GM12878 (cell line): ENCODE measurements around the gene UEVLD. TPM values are rescaled to one million over a fixed set of nuclear protein-coding genes. Genes with fewer than 3 reads are reported as not detected.

ENCODE experiments used
- ATAC-seq: fragments of 200-7000 bp; cut with Tn5 transposase; 3 replicates; pipeline ENCODE4 v1.9.1; 2020; ENCODE audit warnings: mild to moderate bottlenecking, moderate library complexity
- BruUV-seq: library from RNA; stranded (reverse); fragments of 400-500 nt; replicated peaks from 2 replicates; lab custom pipeline; 2021; lab: Mats Ljungman, UMichigan
- CTCF ChIA-PET: fragments of 300-600 bp; sonication (Branson Sonifier 250); formaldehyde crosslinking; extraction: SDS; loops from one replicate; lab custom pipeline; 2021; ENCODE audit warnings: inconsistent platforms; lab: Yijun Ruan, JAX
- POLR2A ChIA-PET: fragments of 350-600 bp; formaldehyde crosslinking; extraction: SDS; loops from one replicate; lab custom pipeline; 2021; ENCODE audit warnings: inconsistent platforms; lab: Charles Lee
- RAD21 ChIA-PET: fragments of 300-600 bp; sonication (Branson Sonifier 250); formaldehyde crosslinking; loops from one replicate; lab custom pipeline; 2023; ENCODE audit warnings: antibody characterized with exemption; ENCODE audit not compliant: unreplicated experiment; lab: Charles Lee
- SMC1A ChIA-PET: fragments of 300-600 bp; sonication (Branson Sonifier 250); formaldehyde crosslinking; loops from one replicate; lab custom pipeline; 2023; ENCODE audit not compliant: unreplicated experiment, uncharacterized antibody; lab: Charles Lee
- DNase-seq: peaks from one replicate; pipeline ENCODE4 v3.0.0-alpha.2; 2011; ENCODE audit warnings: low read depth, low spot score
- FAIRE-seq: peaks from 3 replicates; lab custom pipeline; 2011; peaks lifted over from hg19 to GRCh38; lab: Jason Lieb, UNC
- H2AFZ ChIP-seq: 2 replicates; pipeline ENCODE4 v1.6.0; 2011; ENCODE audit warnings: low read depth, low read length, control low read depth; ENCODE audit not compliant: control insufficient read depth
- H3K27ac ChIP-seq: 2 replicates; pipeline ENCODE4 v1.5.1; 2011; ENCODE audit warnings: control low read depth; ENCODE audit not compliant: control insufficient read depth, insufficient read depth
- H3K27me3 ChIP-seq, 2 experiments: replicated peaks in 1 of 2; 2 replicates each; pipeline versions ENCODE4 v1.6.0 to v1.6.1; 2011; ENCODE audit warnings: low read length in 1 of 2; ENCODE audit not compliant: control insufficient read depth in 2 of 2, insufficient read depth in 2 of 2
- H3K36me3 ChIP-seq, 2 experiments: 2 replicates each; pipeline ENCODE4 v1.5.1; 2011; ENCODE audit warnings: low read length in 1 of 2; ENCODE audit not compliant: control insufficient read depth in 2 of 2, insufficient read depth in 2 of 2
- H3K4me1 ChIP-seq: 2 replicates; pipeline ENCODE4 v1.6.1; 2011; ENCODE audit warnings: mild to moderate bottlenecking, low read length, moderate library complexity, mixed read lengths; ENCODE audit not compliant: control insufficient read depth, insufficient read depth
- H3K4me2 ChIP-seq: 2 replicates; pipeline ENCODE4 v1.6.0; 2011; ENCODE audit warnings: control low read depth; ENCODE audit not compliant: control insufficient read depth, insufficient read depth
- H3K4me3 ChIP-seq: fragments of 200-600 bp; sonication (generic); 2 replicates; pipeline ENCODE4 v1.5.1; 2016
- H3K79me2 ChIP-seq: 2 replicates; pipeline ENCODE4 v1.6.0; 2011; ENCODE audit warnings: low read length; ENCODE audit not compliant: control insufficient read depth, insufficient read depth
- H3K9ac ChIP-seq: 2 replicates; pipeline ENCODE4 v1.8.0; 2011; ENCODE audit warnings: low read length, control low read depth, mixed read lengths; ENCODE audit not compliant: control insufficient read depth, insufficient read depth
- H3K9me3 ChIP-seq: replicated peaks from 3 replicates; pipeline ENCODE4 v1.5.1; 2011; ENCODE audit warnings: mild to moderate bottlenecking, low read length; ENCODE audit not compliant: control insufficient read depth, insufficient read depth
- H4K20me1 ChIP-seq: 2 replicates; pipeline ENCODE4 v1.6.0; 2011; ENCODE audit not compliant: control insufficient read depth, insufficient read depth
- JUNB ChIP-seq: IDR thresholded peaks from 2 replicates; pipeline ENCODE4 v1.6.1; 2016; ENCODE audit warnings: antibody characterized with exemption, mild to moderate bottlenecking
- MTA3 ChIP-seq: IDR thresholded peaks from 2 replicates; pipeline ENCODE4 v1.6.1; 2012; ENCODE audit warnings: low read length, inconsistent platforms, borderline replicate concordance
- NR2C2 ChIP-seq: IDR thresholded peaks from 2 replicates; pipeline ENCODE4 v1.6.1; 2011; ENCODE audit warnings: borderline replicate concordance, low read depth; ENCODE audit not compliant: control insufficient read depth, insufficient read length
- POU2F2 ChIP-seq: IDR thresholded peaks from 3 replicates; pipeline ENCODE4 v1.6.1; 2011; ENCODE audit warnings: low read depth, mild to moderate bottlenecking, low read length, borderline replicate concordance
- SREBF1 ChIP-seq: IDR thresholded peaks from 2 replicates; pipeline ENCODE4 v1.6.1; 2012; ENCODE audit warnings: mild to moderate bottlenecking, low read length
- STAT1 ChIP-seq: fragments of 450-650 bp; conservative IDR thresholded peaks from 2 replicates; pipeline ENCODE4 v1.6.1; 2014; ENCODE audit warnings: antibody characterized with exemption, mild to moderate bottlenecking
- WGBS: methylation state at CpG from one replicate; pipeline ENCODE4 v1.1.6; 2016; ENCODE audit warnings: low lambda C conversion rate; ENCODE audit not compliant: insufficient replicate concordance, insufficient coverage; ENCODE audit errors: missing lambda C conversion rate; 5-methylcytosine and 5-hydroxymethylcytosine counted together
- in situ Hi-C: fragments of 300-500 bp; cut with MboI; formaldehyde crosslinking; loops from 9 replicates; pipeline ENCODE4 v1.14.3; 2018; ENCODE audit warnings: mixed read lengths
- intact Hi-C: fragments of 100-400 bp; cut with micrococcal nuclease; formaldehyde crosslinking; loops from one replicate; pipeline ENCODE4 v1.14.2; 2022; ENCODE audit not compliant: unreplicated experiment
- polyA plus RNA-seq, 11 experiments: library from polyadenylated mRNA; depleted of rRNA in 4 of 11; unstranded in 6 of 11; stranded (reverse) in 5 of 11; fragments of >200 nt; fragmentation: Nextera tagmentation in 4 of 11; fragmentation: Illumina TruSeq in 1 of 11; extraction: Ambion mirVana in 4 of 11; extraction: Trizol in 1 of 11; gene quantifications; 1 replicate in 1 of 11; 2 replicates in 10 of 11; pipeline versions ENCODE4 v1.2.1 to v1.2.3, GENCODE V29; 2011 to 2016; ENCODE audit warnings: inconsistent platforms in 2 of 11, missing spikeins in 2 of 11, low read depth in 1 of 11
- total RNA-seq, 4 experiments: library from RNA; depleted of rRNA in 3 of 4; stranded (reverse); fragments of >200 nt in 3 of 4; fragmentation: Illumina TruSeq in 1 of 4; extraction: Trizol in 1 of 4; gene quantifications; 2 replicates each; pipeline versions ENCODE4 v1.2.1 to v1.2.3, GENCODE V29; 2013 to 2021
- TF ChIP-seq, protein P1 (sequence below): fragments of 450-650 bp; formaldehyde crosslinking; IDR thresholded peaks from 2 replicates; pipeline ENCODE4 v1.4.0; 2022; ENCODE audit warnings: mild to moderate bottlenecking, moderate library complexity

Gene UEVLD
- total and polyA plus RNA-seq, 10 of the 15 experiments (the other 5 are each of a cell fraction or from before 2014, with no cell fraction given) = 6.5 to 16.3 (median 13.4) TPM

DNA sequence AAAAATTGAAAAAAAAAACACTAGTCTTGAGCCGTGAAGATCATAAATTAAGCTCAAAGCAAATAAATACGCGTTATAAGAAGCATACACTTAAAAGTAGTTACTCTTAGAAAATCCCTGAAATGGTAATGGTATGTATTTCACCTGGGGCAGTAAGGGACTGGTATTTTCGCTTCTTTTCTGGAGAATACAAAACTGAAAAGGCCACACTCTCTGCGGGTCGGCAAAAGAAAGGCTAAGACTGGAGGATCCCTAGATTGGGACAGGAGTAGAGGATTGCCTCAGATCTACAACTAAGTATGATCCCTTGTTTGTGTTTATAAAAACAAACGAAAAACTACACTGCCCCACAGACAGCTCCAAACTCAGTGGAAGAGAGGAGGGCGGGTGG lies 62.4 kb downstream of the UEVLD start:
- peak overlapping the region; percentile 95 for H3K4me3 ChIP-seq
- FAIRE-seq (no peak), DNase-seq (no peak), ATAC-seq (no peak)
- in situ Hi-C loops (no loop called here), intact Hi-C loops (loop anchor here (5.0 to 10.0 kb wide), 6 partner anchors 106 to 409 kb away; partner anchors contain the start of genes GTF2H1, HPS5, LDHA and SAA2)
- ChIA-PET SMC1A (interaction anchor here (1.0 to 2.3 kb wide), 10 partner anchors 8 to 512 kb away, joined by 3 to 14 read pairs (median 4); no protein-coding TSS in a partner anchor), CTCF (interaction anchor here (0.7 to 5.6 kb wide), 11 partner anchors 8 to 410 kb away, joined by 3 to 30 read pairs (median 5); no protein-coding TSS in a partner anchor), RAD21 (interaction anchor here (0.6 to 2.0 kb wide), 7 partner anchors 18 to 282 kb away, joined by 3 to 7 read pairs (median 5); no protein-coding TSS in a partner anchor), POLR2A (interaction anchor here (0.6 to 2.2 kb wide), 15 partner anchors 14 to 243 kb away, joined by 3 to 13 read pairs (median 4); partner anchors contain the start of genes HPS5, LDHA, SPTY2D1 and UEVLD)
- H3K79me2 ChIP-seq = peaks cover 44% of the 10 kb centered on the region
- H3K4me2 ChIP-seq = peak overlapping the region; percentile 65
- H2AFZ ChIP-seq = peak overlapping the region; percentile 91; the same call in 1 of the 2 replicates
- no peaks in the 10 kb centered on the region for H3K9me3 ChIP-seq
- TF ChIP-seq MTA3 = 0 out of 2 replicates have a peak, but pooled peaks have one; percentile 19
- TF ChIP-seq POU2F2 = no peak
- TF ChIP-seq NR2C2 = no peak
- peak; percentile 25 for TF ChIP-seq JUNB
- TF ChIP-seq STAT1 = no peak
- TF ChIP-seq, protein P1, sequence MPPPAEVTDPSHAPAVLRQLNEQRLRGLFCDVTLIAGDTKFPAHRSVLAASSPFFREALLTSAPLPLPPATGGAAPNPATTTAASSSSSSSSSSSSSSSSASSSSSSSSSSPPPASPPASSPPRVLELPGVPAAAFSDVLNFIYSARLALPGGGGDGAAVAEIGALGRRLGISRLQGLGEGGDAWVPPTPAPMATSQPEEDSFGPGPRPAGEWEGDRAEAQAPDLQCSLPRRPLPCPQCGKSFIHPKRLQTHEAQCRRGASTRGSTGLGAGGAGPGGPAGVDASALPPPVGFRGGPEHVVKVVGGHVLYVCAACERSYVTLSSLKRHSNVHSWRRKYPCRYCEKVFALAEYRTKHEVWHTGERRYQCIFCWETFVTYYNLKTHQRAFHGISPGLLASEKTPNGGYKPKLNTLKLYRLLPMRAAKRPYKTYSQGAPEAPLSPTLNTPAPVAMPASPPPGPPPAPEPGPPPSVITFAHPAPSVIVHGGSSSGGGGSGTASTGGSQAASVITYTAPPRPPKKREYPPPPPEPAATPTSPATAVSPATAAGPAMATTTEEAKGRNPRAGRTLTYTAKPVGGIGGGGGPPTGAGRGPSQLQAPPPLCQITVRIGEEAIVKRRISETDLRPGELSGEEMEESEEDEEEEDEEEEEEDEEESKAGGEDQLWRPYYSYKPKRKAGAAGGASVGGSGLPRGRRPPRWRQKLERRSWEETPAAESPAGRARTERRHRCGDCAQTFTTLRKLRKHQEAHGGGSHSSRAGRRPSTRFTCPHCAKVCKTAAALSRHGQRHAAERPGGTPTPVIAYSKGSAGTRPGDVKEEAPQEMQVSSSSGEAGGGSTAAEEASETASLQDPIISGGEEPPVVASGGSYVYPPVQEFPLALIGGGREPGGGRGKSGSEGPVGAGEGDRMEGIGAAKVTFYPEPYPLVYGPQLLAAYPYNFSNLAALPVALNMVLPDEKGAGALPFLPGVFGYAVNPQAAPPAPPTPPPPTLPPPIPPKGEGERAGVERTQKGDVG (CRISPR knock-in tag) = no peak
- no peak for TF ChIP-seq SREBF1
- H3K27ac ChIP-seq = peak overlapping the region; percentile 91
- H3K4me1 ChIP-seq = no peaks in the 10 kb centered on the region; the same call in 1 of the 2 replicates
- no peaks in the 10 kb centered on the region for H3K27me3 ChIP-seq
- H3K36me3 ChIP-seq = peaks cover 0 to 3% of the 10 kb centered on the region in 2 experiments; a peak in 1 of 4 replicates
- no peaks in the 10 kb centered on the region for H4K20me1 ChIP-seq
- peak overlapping the region; percentile 82 for H3K9ac ChIP-seq
- BruUV-seq = no TSS peak
- 0% methylated on average over 8 of the region's 8 CpGs for WGBS
